GM19455 (cell line): ENCODE data around the gene FHAD1.
"Not testable (repeated sequence)": the region's sequence is repeated elsewhere in the genome, so short reads cannot be mapped to it uniquely, and the experiment has no call there.

Experiments
- ATAC-seq: cut with Tn5 transposase; IDR thresholded peaks from one replicate; pipeline ENCODE4 v1.9.1; 2021; ENCODE audit not compliant: unreplicated experiment

The FHAD1 gene

GRCh38 chr1:15430787-15431570 is 184.0 kb downstream of the FHAD1 start:
- ATAC-seq: no peak

DNA sequence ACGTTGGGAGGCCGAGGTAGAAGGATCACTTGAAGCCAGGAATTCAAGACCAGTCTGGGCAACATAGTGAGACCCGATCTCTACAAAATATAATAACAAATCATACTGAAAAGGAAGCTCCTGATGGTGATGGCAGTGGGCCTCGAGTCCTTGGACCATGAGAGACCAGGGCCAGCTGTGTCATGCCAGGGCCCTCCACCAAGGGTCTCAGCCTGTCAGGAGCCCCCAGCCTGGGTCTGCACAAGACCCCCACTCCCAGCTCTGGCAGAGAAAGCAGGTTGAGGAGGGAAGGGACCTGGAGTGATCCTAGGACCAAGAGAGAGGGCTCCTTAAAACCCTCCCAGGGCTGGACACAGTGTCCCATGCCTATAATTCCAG is 184.5 kb downstream of the FHAD1 start:
- no peak for ATAC-seq

- ATAC-seq: no peak
These were observed 185.3 kb downstream of the FHAD1 start for GRCh38 chr1:15432324-15432723.

DNA sequence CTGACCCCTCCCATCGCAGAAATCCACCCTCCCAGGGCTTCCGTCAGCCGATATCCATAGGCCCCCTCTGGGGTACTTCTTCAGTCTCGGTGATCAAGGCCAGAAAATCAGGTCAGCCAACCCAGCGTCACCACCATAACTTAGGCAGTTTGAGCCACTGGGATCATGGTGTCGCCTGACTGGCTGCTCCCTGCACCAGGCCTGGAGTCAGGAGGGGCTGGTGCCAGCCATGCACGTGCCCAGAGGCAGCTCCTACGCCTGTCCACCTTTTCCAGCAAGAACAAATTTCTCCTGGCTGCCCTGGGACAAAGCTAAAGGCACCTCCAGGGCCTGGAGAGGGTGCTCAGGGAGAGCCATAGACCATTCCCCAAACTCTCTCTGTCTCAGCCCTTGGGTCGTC is 186.4 kb downstream of the FHAD1 start:
- no peak for ATAC-seq

- ATAC-seq: not testable (repeated sequence)
These were observed 187.7 kb downstream of the FHAD1 start for GRCh38 chr1:15434739-15435138.

GRCh38 chr1:15435239-15436077 is 188.4 kb downstream of the FHAD1 start:
- ATAC-seq: no peak

GRCh38 chr1:15436881-15437442 is 189.9 kb downstream of the FHAD1 start:
- no peak for ATAC-seq

- ATAC-seq: no peak
These were observed 192.3 kb downstream of the FHAD1 start for GRCh38 chr1:15439325-15439724.

GRCh38 chr1:15440357-15440756 is 193.3 kb downstream of the FHAD1 start:
- no peak for ATAC-seq

DNA sequence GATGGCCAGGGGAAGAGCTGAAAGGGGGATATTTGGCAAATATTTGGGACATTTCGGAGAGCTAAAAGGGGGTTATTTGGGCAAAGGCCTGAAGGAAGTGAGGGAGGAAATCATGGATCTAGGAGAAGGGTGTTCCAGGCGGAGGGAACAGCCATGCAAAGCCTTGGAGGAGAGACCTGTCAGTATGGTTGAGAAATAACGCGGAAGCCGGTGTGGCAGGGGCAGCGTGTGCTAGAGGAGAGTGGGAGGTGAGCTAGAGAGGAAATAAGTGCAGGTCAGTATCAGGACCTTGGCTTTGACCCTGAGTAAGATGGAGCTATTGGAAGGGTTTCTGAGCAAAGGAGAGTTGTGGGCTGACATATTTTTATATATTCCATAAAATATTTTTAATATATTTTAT is 194.2 kb downstream of the FHAD1 start:
- ATAC-seq: no peak

DNA sequence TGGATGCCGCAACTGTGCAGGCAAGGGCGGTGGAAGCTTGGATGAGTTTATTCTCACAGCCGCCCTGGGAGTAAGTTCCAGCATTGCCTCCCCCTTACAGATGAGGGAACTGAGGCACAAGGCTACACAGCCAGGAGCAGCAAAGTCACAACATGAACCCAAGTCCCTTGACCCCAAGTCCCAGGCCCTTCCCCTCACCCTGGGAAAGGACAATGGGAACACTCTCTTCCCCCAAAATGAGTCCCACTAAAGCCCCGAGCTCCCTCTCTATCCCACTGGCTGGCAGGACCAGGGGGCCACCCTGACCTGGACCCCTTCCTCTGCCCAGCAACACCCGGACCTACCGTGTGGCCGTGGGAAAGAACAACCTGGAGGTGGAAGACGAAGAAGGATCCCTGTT is 195.1 kb downstream of the FHAD1 start:
- ATAC-seq: no peak

GRCh38 chr1:15442759-15443158 is 195.7 kb downstream of the FHAD1 start:
- no peak for ATAC-seq

GRCh38 chr1:15443281-15443680 is 196.3 kb downstream of the FHAD1 start:
- no peak for ATAC-seq

- no peak for ATAC-seq
These were observed 197.7 kb downstream of the FHAD1 start for GRCh38 chr1:15444468-15445389.

DNA sequence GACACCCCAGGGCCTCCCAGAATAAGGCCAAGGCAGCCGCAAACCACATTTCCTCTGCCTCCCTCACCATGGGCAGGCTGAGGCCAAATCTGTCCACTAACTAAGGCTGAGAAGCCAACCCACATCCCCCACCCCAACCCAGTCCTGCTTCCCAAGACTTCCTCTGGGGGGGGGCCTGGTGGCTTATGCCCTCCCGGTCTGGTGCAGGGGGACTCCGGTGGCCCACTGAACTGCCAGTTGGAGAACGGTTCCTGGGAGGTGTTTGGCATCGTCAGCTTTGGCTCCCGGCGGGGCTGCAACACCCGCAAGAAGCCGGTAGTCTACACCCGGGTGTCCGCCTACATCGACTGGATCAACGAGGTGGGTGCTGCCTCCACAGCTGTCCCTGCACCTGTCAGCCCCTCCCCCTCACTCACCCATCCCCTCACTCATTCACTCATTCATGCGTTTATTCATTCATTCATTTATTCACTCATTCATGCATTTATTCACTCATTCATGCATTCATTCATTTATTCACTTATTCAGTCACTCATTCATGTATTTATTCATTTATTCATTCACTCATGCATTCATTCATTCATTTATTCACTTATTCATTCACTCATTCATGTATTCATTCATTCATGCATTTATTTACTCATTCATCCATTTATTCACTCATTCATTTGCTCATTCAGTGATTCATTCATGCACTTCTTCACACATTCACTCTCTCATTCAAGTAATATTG is 198.5 kb downstream of the FHAD1 start:
- no peak for ATAC-seq

- ATAC-seq: no peak
These were observed 199.2 kb downstream of the FHAD1 start for GRCh38 chr1:15446212-15446611.
